Activated naive CD4-positive, alpha-beta T cell treated with anti-CD3 and anti-CD28 coated beads, Interleukin-2, amount 50 U/mL, for 72 hours (primary cell): ENCODE measurements around the gene LRRC42. TPM values are rescaled to one million over a fixed set of nuclear protein-coding genes. Genes with fewer than 3 reads are reported as not detected.

Experiments
- ATAC-seq, 2 donors: fragments of 150-1000 bp; cut with Tn5 transposase; 2 replicates each; pipeline ENCODE4 v1.10.0; 2021; ENCODE audit warnings: mild to moderate bottlenecking in 2 of 2, moderate library complexity in 2 of 2
- DNase-seq, 2 donors: peaks; one replicate each; pipeline ENCODE4 v3.0.0; 2021 to 2022; ENCODE audit warnings: low spot score in 2 of 2
- H3K27ac Mint-ChIP-seq, 2 donors: one replicate each; pipeline ENCODE4 v1.8.0; 2022; ENCODE audit warnings: mild to moderate bottlenecking in 2 of 2, mixed read lengths in 2 of 2
- H3K36me3 Mint-ChIP-seq, 2 donors: one replicate each; pipeline ENCODE4 v1.8.0; 2022; ENCODE audit warnings: mixed read lengths in 2 of 2
- H3K9me3 Mint-ChIP-seq, 2 donors: one replicate each; pipeline ENCODE4 v1.8.0; 2022; ENCODE audit warnings: mixed read lengths in 2 of 2
- total RNA-seq, 2 donors: library from RNA; stranded (reverse); gene quantifications; one replicate each; pipeline ENCODE4 v1.2.3, GENCODE V29; 2022

Gene LRRC42
- total RNA-seq: 10 to 100 TPM; 31.6 to 35.8 TPM

DNA sequence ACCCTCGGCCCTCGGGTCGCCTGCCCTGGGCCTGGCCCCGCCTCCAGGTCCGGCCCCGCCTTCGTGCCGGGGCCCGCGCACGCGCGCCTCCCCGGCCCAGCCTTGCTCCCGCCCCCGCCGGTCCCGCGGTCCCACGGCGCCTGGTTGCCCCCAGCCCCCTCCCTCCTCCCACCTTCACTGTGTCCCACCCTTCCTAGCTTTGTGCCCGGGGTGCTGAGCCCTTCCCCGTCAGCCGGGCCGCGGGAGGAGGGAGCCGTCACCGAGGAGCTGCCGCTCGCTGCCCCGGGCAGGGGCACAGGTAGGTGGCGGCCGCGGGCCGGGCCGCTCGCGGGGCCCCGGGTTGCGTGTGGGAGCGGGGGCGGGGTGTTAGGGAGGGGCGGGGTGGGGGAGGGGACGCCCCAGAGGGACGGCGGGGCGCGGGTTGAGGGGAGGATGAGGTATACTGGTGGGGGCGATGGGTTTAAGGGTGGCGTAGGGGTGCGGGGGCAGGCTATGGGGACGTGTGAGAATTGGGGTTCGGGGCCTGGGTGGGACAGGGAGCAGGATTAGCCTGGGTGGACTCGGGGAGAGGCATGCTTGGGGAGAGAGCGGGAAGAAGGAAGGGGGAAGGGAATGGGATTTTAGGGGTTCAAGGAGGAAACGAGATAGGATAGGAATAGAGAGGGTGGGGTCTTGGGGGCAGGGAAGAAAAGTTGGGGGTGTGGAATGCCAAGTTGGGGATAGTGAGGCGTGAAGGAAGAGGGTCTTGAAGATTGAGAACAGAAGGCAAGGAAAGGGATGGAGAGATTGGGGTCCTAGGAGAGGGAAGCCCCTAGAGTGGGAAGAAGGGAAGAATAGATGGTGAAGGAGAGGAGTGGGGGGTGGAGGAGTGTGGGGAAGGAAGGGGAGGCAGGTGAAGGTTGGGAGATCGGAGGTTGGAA lies at the start of gene LRRC42:
Gene LRRC42, plus strand, starts transcription at position 99 of the 920 bp plus-strand sequence. CDS start 5,650 bp downstream, outside the sequence.
- H3K36me3 Mint-ChIP-seq: peaks cover 12 to 28% of the 10 kb centered on the region in 2 donors
- peaks cover 0 to 4% of the 10 kb centered on the region in 2 donors for H3K9me3 Mint-ChIP-seq
- ATAC-seq: peak; percentile 73 to 74
- DNase-seq: no peak
- H3K27ac Mint-ChIP-seq: peak within 1 kb of the TSS; percentile 92 to 95

- Mint-ChIP-seq H3K9me3 (no peaks in the 10 kb centered on the region), H3K36me3 (no peaks in the 10 kb centered on the region), H3K27ac (peak overlapping the region in 1 of 2 donors; percentile 90)
- ATAC-seq (no peak), DNase-seq (no peak)
These were observed 49.4 kb upstream of the LRRC42 start for GRCh38 chr1:53896635-53897229.

DNA sequence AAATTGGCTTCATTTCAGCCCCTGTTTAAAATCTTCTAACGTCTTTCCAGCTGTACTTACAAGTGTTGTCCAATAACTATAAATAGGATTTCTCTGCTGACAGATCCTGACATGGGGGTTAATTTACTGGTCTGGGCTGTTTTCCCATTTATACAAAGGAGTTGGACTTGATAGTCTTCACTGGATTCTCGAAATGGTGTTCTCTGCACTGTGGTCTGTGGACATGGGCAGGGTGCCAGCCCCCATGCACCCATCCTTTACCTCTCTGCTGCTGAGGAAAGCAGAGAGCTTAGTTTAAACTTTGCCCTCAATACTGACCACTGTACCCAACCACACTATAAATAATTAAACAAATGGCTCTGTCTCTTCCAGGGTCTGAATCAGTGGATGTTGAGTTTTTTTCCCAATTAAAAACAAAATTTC lies 46.9 kb upstream of the LRRC42 start:
- DNase-seq (no peak), ATAC-seq (no peak)
- no peaks in the 10 kb centered on the region for H3K36me3 Mint-ChIP-seq
- H3K9me3 Mint-ChIP-seq: no peaks in the 10 kb centered on the region
- no peak overlapping the region for H3K27ac Mint-ChIP-seq

DNA sequence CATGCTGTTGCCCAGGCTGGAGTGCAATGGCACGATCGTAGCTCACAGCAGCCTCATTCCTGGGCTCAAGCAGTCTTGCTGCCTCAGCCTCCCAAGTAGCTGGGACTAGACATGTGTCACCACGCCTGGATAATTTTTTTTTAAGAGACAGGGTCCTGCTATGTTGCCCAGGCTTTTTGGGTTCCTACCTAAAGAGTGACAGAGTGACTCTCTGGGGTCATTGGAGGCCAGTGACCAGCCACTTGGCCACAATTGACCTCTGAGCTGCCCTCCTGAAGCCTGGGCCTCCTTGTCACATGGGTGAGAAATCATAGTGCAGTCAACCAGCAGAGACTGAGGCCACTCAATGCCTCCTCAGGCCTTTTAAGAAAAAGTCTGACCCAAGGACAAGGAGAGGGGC lies 46.4 kb upstream of the LRRC42 start:
- Mint-ChIP-seq H3K27ac (no peak overlapping the region), H3K36me3 (no peaks in the 10 kb centered on the region), H3K9me3 (no peaks in the 10 kb centered on the region)
- no peak for DNase-seq
- no peak for ATAC-seq

DNA sequence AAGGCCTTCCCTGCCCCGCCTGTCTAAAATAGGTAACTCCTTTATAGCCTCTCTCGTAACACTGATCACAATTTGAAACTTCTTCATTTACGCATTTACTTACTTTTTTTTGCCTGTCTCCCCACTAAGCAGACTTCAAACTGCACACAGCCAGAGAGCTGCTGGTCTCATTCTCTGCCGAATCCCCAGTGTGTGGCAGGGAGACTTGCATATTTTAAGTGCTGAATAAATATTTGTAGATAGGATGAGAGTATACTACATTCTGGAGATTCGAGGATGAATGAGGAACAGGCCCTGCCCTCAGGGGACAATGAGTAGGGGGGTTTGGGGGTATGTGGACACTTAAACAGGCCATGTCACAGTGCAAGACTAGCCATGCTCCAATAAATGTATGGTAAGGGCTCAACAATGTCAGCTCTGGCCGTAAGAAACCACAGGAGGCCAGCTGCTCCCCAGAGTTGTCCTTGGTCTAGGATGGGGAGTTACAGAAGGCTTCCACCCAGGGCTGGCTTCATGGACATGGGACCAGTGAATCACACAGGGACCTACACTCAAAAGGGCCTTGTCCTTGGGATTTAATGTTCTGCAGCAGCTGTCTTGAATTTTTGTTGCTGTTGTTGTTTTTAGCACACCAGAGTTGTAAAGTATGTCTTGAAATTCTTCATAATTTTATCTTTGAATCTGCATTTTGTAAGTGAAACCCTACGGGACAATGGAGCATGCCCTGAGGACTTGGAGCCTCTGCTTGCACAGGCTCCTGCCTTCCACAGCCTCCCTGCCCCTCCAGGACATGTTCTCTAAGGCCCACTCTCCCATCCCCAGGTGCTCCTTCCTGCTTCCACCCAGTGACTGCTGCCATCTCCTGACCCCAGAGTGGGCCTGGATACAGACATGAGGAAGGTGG lies 43.7 kb upstream of the LRRC42 start:
- Mint-ChIP-seq H3K36me3 (no peaks in the 10 kb centered on the region), H3K9me3 (no peaks in the 10 kb centered on the region), H3K27ac (no peak overlapping the region)
- ATAC-seq: no peak
- DNase-seq: no peak

GRCh38 chr1:53905509-53905908 lies 40.6 kb upstream of the LRRC42 start:
- no peak overlapping the region for H3K27ac Mint-ChIP-seq
- no peaks in the 10 kb centered on the region for H3K9me3 Mint-ChIP-seq
- DNase-seq (no peak), ATAC-seq (no peak)
- no peaks in the 10 kb centered on the region for H3K36me3 Mint-ChIP-seq

- ATAC-seq (no peak), DNase-seq (no peak)
- no peaks in the 10 kb centered on the region for H3K36me3 Mint-ChIP-seq
- no peak overlapping the region for H3K27ac Mint-ChIP-seq
- H3K9me3 Mint-ChIP-seq: no peaks in the 10 kb centered on the region
These were observed 40.0 kb upstream of the LRRC42 start for GRCh38 chr1:53906121-53906520.

GRCh38 chr1:53909946-53910345 lies 36.2 kb upstream of the LRRC42 start:
- Mint-ChIP-seq H3K36me3 (no peaks in the 10 kb centered on the region), H3K9me3 (no peaks in the 10 kb centered on the region), H3K27ac (no peak overlapping the region)
- ATAC-seq (no peak), DNase-seq (no peak)

DNA sequence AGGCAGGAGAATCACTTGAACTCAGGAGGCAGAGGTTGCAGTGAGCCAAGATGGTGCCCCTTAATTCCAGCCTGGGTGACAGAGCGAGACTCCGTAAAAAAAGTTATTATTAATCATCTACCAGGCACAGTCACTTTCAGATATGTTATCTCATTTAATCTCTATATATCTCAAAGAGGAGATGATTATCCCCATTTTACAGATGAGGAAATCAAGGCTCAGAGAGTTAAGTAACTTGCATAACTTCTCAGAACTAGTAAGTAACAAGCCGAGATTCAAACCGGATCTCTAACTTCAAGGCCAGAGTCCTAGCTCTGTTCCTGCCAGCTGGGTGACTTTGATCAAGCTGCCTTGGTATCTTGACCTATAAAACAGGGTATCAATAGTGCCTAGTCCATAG lies 34.7 kb upstream of the LRRC42 start:
- ATAC-seq (no peak), DNase-seq (no peak)
- Mint-ChIP-seq H3K36me3 (no peaks in the 10 kb centered on the region), H3K27ac (no peak overlapping the region), H3K9me3 (no peaks in the 10 kb centered on the region)

- Mint-ChIP-seq H3K36me3 (no peaks in the 10 kb centered on the region), H3K9me3 (no peaks in the 10 kb centered on the region), H3K27ac (no peak overlapping the region)
- ATAC-seq (no peak), DNase-seq (no peak)
These were observed 32.7 kb upstream of the LRRC42 start for GRCh38 chr1:53913352-53914033.

GRCh38 chr1:53918343-53918742 lies 27.8 kb upstream of the LRRC42 start:
- Mint-ChIP-seq H3K9me3 (no peaks in the 10 kb centered on the region), H3K36me3 (peaks cover 0 to 10% of the 10 kb centered on the region in 2 donors), H3K27ac (no peak overlapping the region)
- DNase-seq (no peak), ATAC-seq (no peak)

- H3K27ac Mint-ChIP-seq: peak overlapping the region; percentile 53 to 73
- ATAC-seq (peak; percentile 90 to 91), DNase-seq (no peak)
- no peaks in the 10 kb centered on the region for H3K9me3 Mint-ChIP-seq
- peaks cover 0 to 17% of the 10 kb centered on the region in 2 donors for H3K36me3 Mint-ChIP-seq
These were observed 26.5 kb upstream of the LRRC42 start for GRCh38 chr1:53919675-53920066.

DNA sequence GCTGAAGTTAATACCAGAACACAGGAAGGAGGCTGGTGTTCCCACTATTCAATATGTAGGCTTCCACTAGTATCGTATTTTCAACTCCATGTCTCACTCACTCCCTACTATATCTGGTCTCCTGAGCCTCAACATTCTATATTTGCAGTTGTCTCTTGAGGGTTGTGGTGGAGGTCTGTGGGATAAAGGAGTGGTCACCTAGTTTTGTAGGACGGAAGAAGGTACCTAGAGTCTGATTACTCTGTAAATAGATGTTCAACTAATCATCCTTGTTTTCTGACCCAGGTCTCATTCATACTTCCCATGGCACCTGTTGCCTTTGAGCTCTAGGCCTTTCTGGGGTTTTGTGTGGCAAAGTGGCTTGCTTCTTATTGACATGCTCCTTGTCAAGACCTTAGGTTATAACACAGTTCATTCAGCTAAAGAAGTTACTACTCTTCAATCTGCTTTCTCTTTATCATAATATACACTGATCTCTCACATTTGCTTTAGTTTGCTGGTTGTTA lies 18.7 kb upstream of the LRRC42 start:
- Mint-ChIP-seq H3K9me3 (no peaks in the 10 kb centered on the region), H3K36me3 (peaks cover 0 to 47% of the 10 kb centered on the region in 2 donors), H3K27ac (no peak overlapping the region)
- DNase-seq (no peak), ATAC-seq (no peak)

- Mint-ChIP-seq H3K27ac (peak overlapping the region in 1 of 2 donors; percentile 40), H3K36me3 (peaks cover 0 to 49% of the 10 kb centered on the region in 2 donors), H3K9me3 (no peaks in the 10 kb centered on the region)
- DNase-seq (no peak), ATAC-seq (no peak)
These were observed 16.7 kb upstream of the LRRC42 start for GRCh38 chr1:53929246-53929960.

- H3K36me3 Mint-ChIP-seq: peaks cover 10 to 61% of the 10 kb centered on the region in 2 donors
- ATAC-seq (no peak), DNase-seq (no peak)
- H3K27ac Mint-ChIP-seq: no peak overlapping the region
- H3K9me3 Mint-ChIP-seq: no peaks in the 10 kb centered on the region
These were observed 15.2 kb upstream of the LRRC42 start for GRCh38 chr1:53930932-53931331.
